Large intestine (tissue), 3 donors: ENCODE data around the gene FGFR3. TPM values are rescaled to one million over a fixed set of nuclear protein-coding genes. Genes with fewer than 3 reads are reported as not detected.

Experiments
- DNase-seq, 2 donors: peaks; one replicate each; pipeline versions ENCODE4 v3.0.0 to v3.0.0-alpha.2; 2013
- H3K27ac ChIP-seq: one replicate; pipeline ENCODE4 v1.5.1; 2013; ENCODE audit warnings: low read length
- H3K27me3 ChIP-seq: 2 replicates; pipeline ENCODE4 v1.6.1; 2013; ENCODE audit warnings: low read length; ENCODE audit not compliant: control insufficient read depth, insufficient read depth
- H3K36me3 ChIP-seq: 2 replicates; pipeline ENCODE4 v1.6.1; 2013; ENCODE audit warnings: low read length; ENCODE audit not compliant: control insufficient read depth, insufficient read depth
- H3K4me1 ChIP-seq: one replicate; pipeline ENCODE4 v1.6.1; 2013; ENCODE audit warnings: low read length; ENCODE audit not compliant: control insufficient read depth, insufficient read depth
- H3K4me3 ChIP-seq: one replicate; pipeline ENCODE4 v1.5.1; 2013; ENCODE audit warnings: low read length
- H3K9me3 ChIP-seq: one replicate; pipeline ENCODE4 v1.6.1; 2013; ENCODE audit warnings: mild to moderate bottlenecking, low read depth, low read length, moderate library complexity; ENCODE audit not compliant: control insufficient read depth
- WGBS: methylation state at CpG from one replicate; pipeline ENCODE4 v1.1.5; 2013; ENCODE audit warnings: low lambda C conversion rate; ENCODE audit not compliant: insufficient coverage; 5-methylcytosine and 5-hydroxymethylcytosine counted together
- polyA plus RNA-seq: library from polyadenylated mRNA; unstranded; fragments of 120-200 nt; gene quantifications from one replicate; pipeline ENCODE4 v1.2.1, GENCODE V29; 2013

The FGFR3 gene
- polyA plus RNA-seq, 1 donor, result 228 TPM

- Histone ChIP-seq H3K4me1 (no peaks in the 10 kb centered on the region), H3K27me3 (no peaks in the 10 kb centered on the region), H3K9me3 (no peaks in the 10 kb centered on the region), H3K27ac (no peak overlapping the region), H3K36me3 (peaks cover 78% of the 10 kb centered on the region), H3K4me3 (no peak overlapping the region)
- no CpG with 5 or more reads among the region's 10 CpGs for WGBS
- DNase-seq, result no peak
These were observed 26.2 kb downstream of the FGFR3 start for GRCh38 chr4:1819284-1819683.

- no peak for DNase-seq
- WGBS, result no CpG with 5 or more reads among the region's 7 CpGs
- no peak overlapping the region for H3K27ac ChIP-seq
- H3K9me3 ChIP-seq, result no peaks in the 10 kb centered on the region
- H3K4me1 ChIP-seq, result no peaks in the 10 kb centered on the region
- peaks cover 78% of the 10 kb centered on the region for H3K36me3 ChIP-seq
- no peaks in the 10 kb centered on the region for H3K27me3 ChIP-seq
- no peak overlapping the region for H3K4me3 ChIP-seq
These were observed 26.7 kb downstream of the FGFR3 start for GRCh38 chr4:1819816-1820215.

GRCh38 chr4:1821679-1822567, 28.8 kb downstream of the FGFR3 start:
- no peak overlapping the region for H3K4me3 ChIP-seq
- no peaks in the 10 kb centered on the region for H3K4me1 ChIP-seq
- peaks cover 76% of the 10 kb centered on the region for H3K36me3 ChIP-seq
- H3K9me3 ChIP-seq, result no peaks in the 10 kb centered on the region
- no peaks in the 10 kb centered on the region for H3K27me3 ChIP-seq
- no CpG with 5 or more reads among the region's 18 CpGs for WGBS
- no peak for DNase-seq
- no peak overlapping the region for H3K27ac ChIP-seq

- no peaks in the 10 kb centered on the region for H3K4me1 ChIP-seq
- H3K9me3 ChIP-seq, result no peaks in the 10 kb centered on the region
- no peak overlapping the region for H3K4me3 ChIP-seq
- no peak overlapping the region for H3K27ac ChIP-seq
- H3K36me3 ChIP-seq, result peaks cover 70% of the 10 kb centered on the region
- no peak for DNase-seq
- WGBS, result no CpG with 5 or more reads among the region's 37 CpGs
- no peaks in the 10 kb centered on the region for H3K27me3 ChIP-seq
These were observed 29.8 kb downstream of the FGFR3 start for GRCh38 chr4:1822568-1823544.

GRCh38 chr4:1823545-1823932, 30.4 kb downstream of the FGFR3 start:
- WGBS, result no CpG with 5 or more reads among the region's 12 CpGs
- Histone ChIP-seq H3K4me1 (no peaks in the 10 kb centered on the region), H3K27me3 (no peaks in the 10 kb centered on the region), H3K9me3 (no peaks in the 10 kb centered on the region), H3K36me3 (peaks cover 67% of the 10 kb centered on the region), H3K4me3 (no peak overlapping the region), H3K27ac (no peak overlapping the region)
- no peak for DNase-seq

- no peak for DNase-seq
- no peak overlapping the region for H3K4me3 ChIP-seq
- H3K4me1 ChIP-seq, result no peaks in the 10 kb centered on the region
- H3K9me3 ChIP-seq, result no peaks in the 10 kb centered on the region
- no CpG with 5 or more reads among the region's 11 CpGs for WGBS
- H3K27ac ChIP-seq, result no peak overlapping the region
- no peaks in the 10 kb centered on the region for H3K27me3 ChIP-seq
- peaks cover 59% of the 10 kb centered on the region for H3K36me3 ChIP-seq
These were observed 31.7 kb downstream of the FGFR3 start for GRCh38 chr4:1824746-1825145.

GRCh38 chr4:1825326-1825725, 32.2 kb downstream of the FGFR3 start:
- Histone ChIP-seq H3K36me3 (peaks cover 58% of the 10 kb centered on the region), H3K27ac (no peak overlapping the region), H3K9me3 (no peaks in the 10 kb centered on the region), H3K4me1 (no peaks in the 10 kb centered on the region), H3K27me3 (no peaks in the 10 kb centered on the region), H3K4me3 (no peak overlapping the region)
- no peak for DNase-seq
- WGBS, result no CpG with 5 or more reads among the region's 19 CpGs

- no peak for DNase-seq
- H3K27ac ChIP-seq, result no peak overlapping the region
- 67% methylated on average over 3 of the region's 30 CpGs for WGBS
- H3K9me3 ChIP-seq, result no peaks in the 10 kb centered on the region
- no peaks in the 10 kb centered on the region for H3K4me1 ChIP-seq
- H3K27me3 ChIP-seq, result no peaks in the 10 kb centered on the region
- H3K36me3 ChIP-seq, result peaks cover 68% of the 10 kb centered on the region
- H3K4me3 ChIP-seq, result no peak overlapping the region
These were observed 33.6 kb downstream of the FGFR3 start for GRCh38 chr4:1826531-1827350.

GRCh38 chr4:1830234-1830633, 37.1 kb downstream of the FGFR3 start:
- no peaks in the 10 kb centered on the region for H3K9me3 ChIP-seq
- WGBS, result 100% methylated on average over 1 of the region's 3 CpGs
- no peak for DNase-seq
- no peak overlapping the region for H3K4me3 ChIP-seq
- H3K27ac ChIP-seq, result no peak overlapping the region
- H3K36me3 ChIP-seq, result peaks cover 64% of the 10 kb centered on the region
- H3K27me3 ChIP-seq, result no peaks in the 10 kb centered on the region
- H3K4me1 ChIP-seq, result no peaks in the 10 kb centered on the region
